Tibial nerve (tissue), 4 donors: ENCODE measurements around the gene CEACAM19. TPM values are rescaled to one million over a fixed set of nuclear protein-coding genes. Genes with fewer than 3 reads are reported as not detected.
A peak's percentile ranks its signal among the peaks of the same experiment; 100 is the strongest.
"Not testable (repeated sequence)": the region's sequence is repeated elsewhere in the genome, so short reads cannot be mapped to it uniquely, and the experiment has no call there.

Experiments used
- DNase-seq, 2 donors: peaks; one replicate each; pipeline ENCODE4 v3.0.0-alpha.2; 2019; ENCODE audit warnings: low spot score in 2 of 2
- H3K27ac ChIP-seq, 4 donors: fragments of 200-600 bp; sonication (generic) in 3 of 4; one replicate each; pipeline ENCODE4 v1.5.1; 2017 to 2019; ENCODE audit warnings: mild to moderate bottlenecking in 1 of 4
- H3K27me3 ChIP-seq, 2 donors: fragments of 200-600 bp; sonication (generic) in 1 of 2; one replicate each; pipeline versions ENCODE4 v1.5.1 to v1.6.0; 2017 to 2019
- H3K36me3 ChIP-seq, 3 donors: fragments of 200-600 bp; sonication (generic); one replicate each; pipeline ENCODE4 v1.5.1; 2018 to 2019
- H3K4me1 ChIP-seq, 4 donors: fragments of 200-600 bp; sonication (generic) in 3 of 4; one replicate each; pipeline ENCODE4 v1.5.1; 2017 to 2019
- H3K4me3 ChIP-seq, 4 donors: fragments of 200-600 bp; sonication (generic) in 3 of 4; one replicate each; pipeline ENCODE4 v1.5.1; 2017 to 2019; ENCODE audit warnings: mild to moderate bottlenecking in 1 of 4, moderate library complexity in 1 of 4
- H3K9me3 ChIP-seq, 4 donors: fragments of 200-600 bp; sonication (generic) in 3 of 4; one replicate each; pipeline ENCODE4 v1.5.1; 2017 to 2019
- EP300 ChIP-seq, 2 donors: sonication (generic); formaldehyde crosslinking; IDR thresholded peaks; one replicate each; pipeline ENCODE4 v1.6.1; 2017; ENCODE audit warnings: antibody characterized with exemption in 2 of 2, mild to moderate bottlenecking in 1 of 2
- POLR2A ChIP-seq, 2 donors: fragments of 450-650 bp; IDR thresholded peaks; one replicate each; pipeline ENCODE4 v1.6.1; 2017; ENCODE audit warnings: antibody characterized with exemption in 2 of 2, mild to moderate bottlenecking in 2 of 2, moderate library complexity in 2 of 2
- WGBS, 2 donors: methylation state at CpG; one replicate each; pipeline ENCODE4 v1.1.5; 2018; 5-methylcytosine and 5-hydroxymethylcytosine counted together
- total RNA-seq, 4 donors: library from RNA; depleted of rRNA; stranded (reverse); fragments of >200 nt; gene quantifications; one replicate each; pipeline ENCODE4 v1.1.0, GENCODE V29; 2016
- TF ChIP-seq, protein P1 (sequence below), 5 experiments: fragments of 200-600 bp in 3 of 5; fragments of 450-650 bp in 2 of 5; sonication (generic) in 3 of 5; IDR thresholded peaks; one replicate each; pipeline ENCODE4 v1.5.1; 2016 to 2019; ENCODE audit warnings: antibody characterized with exemption in 5 of 5, mild to moderate bottlenecking in 3 of 5, moderate library complexity in 2 of 5

Gene CEACAM19
- total RNA-seq, 4 donors from 2014 or later, result 10.9 to 38.7 (median 15.4) TPM

DNA sequence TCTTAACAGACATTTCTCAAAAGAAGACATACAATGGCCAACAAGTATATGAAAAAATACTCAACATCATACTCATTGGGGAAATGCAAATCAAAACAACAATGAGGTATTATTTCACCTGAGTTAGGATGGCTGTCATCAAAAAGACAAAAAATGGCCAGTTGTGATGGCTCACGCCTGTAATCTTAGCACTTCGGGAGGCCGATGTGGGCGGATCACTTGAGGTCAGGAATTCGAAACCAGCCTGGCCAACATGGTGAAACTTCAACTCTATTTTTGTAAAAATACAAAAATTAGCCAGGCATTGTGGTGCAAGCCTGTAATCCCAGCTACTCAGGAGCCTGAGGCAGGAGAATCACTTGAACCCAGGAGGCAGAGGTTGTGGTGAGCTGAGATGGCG lies 49.7 kb downstream of the CEACAM19 start:
- 53 to 59% methylated on average over 6 of the region's 6 CpGs for WGBS, 2 donors
- no peaks in the 10 kb centered on the region for H3K36me3 ChIP-seq
- H3K27ac ChIP-seq, result no peak overlapping the region
- TF ChIP-seq POLR2A (IDR thresholded peaks at IDR 0.05) (no peak), EP300 (IDR thresholded peaks at IDR 0.05) (no peak)
- TF ChIP-seq, protein P1, sequence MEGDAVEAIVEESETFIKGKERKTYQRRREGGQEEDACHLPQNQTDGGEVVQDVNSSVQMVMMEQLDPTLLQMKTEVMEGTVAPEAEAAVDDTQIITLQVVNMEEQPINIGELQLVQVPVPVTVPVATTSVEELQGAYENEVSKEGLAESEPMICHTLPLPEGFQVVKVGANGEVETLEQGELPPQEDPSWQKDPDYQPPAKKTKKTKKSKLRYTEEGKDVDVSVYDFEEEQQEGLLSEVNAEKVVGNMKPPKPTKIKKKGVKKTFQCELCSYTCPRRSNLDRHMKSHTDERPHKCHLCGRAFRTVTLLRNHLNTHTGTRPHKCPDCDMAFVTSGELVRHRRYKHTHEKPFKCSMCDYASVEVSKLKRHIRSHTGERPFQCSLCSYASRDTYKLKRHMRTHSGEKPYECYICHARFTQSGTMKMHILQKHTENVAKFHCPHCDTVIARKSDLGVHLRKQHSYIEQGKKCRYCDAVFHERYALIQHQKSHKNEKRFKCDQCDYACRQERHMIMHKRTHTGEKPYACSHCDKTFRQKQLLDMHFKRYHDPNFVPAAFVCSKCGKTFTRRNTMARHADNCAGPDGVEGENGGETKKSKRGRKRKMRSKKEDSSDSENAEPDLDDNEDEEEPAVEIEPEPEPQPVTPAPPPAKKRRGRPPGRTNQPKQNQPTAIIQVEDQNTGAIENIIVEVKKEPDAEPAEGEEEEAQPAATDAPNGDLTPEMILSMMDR (IDR thresholded peaks at IDR 0.05), result no peak
- no peaks in the 10 kb centered on the region for H3K27me3 ChIP-seq
- DNase-seq, result no peak
- H3K4me3 ChIP-seq, result no peak overlapping the region
- H3K4me1 ChIP-seq, result peaks cover 0 to 66% (median 30%) of the 10 kb centered on the region in 4 donors
- no peaks in the 10 kb centered on the region for H3K9me3 ChIP-seq

DNA sequence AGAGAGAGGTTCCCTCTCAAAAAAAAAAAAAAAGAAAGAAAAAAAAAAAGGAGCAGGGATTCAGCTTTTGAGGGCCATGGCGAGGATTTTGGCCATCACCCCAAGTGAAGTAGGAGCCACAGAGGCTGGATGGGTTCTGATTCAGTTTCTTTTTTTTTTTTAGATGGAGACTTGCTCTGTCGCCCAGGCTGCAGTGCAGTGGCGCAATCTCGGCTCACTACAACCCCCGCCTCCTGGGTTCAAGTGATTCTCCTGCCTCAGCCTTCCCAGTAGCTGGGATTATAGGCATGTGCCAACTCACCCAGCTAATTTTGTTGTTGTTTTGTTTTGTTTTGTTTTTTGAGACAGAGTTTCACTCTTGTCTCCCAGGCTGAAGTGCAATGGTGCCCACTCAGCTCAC lies 50.1 kb downstream of the CEACAM19 start:
- not testable (repeated sequence) for H3K36me3 ChIP-seq, DNase-seq, H3K27ac ChIP-seq, H3K4me3 ChIP-seq, H3K9me3 ChIP-seq, H3K27me3 ChIP-seq
- H3K4me1 ChIP-seq, result peaks cover 0 to 66% (median 30%) of the 10 kb centered on the region in 4 donors
- WGBS, 2 donors, result 73 to 77% methylated on average over 5 of the region's 5 CpGs

DNA sequence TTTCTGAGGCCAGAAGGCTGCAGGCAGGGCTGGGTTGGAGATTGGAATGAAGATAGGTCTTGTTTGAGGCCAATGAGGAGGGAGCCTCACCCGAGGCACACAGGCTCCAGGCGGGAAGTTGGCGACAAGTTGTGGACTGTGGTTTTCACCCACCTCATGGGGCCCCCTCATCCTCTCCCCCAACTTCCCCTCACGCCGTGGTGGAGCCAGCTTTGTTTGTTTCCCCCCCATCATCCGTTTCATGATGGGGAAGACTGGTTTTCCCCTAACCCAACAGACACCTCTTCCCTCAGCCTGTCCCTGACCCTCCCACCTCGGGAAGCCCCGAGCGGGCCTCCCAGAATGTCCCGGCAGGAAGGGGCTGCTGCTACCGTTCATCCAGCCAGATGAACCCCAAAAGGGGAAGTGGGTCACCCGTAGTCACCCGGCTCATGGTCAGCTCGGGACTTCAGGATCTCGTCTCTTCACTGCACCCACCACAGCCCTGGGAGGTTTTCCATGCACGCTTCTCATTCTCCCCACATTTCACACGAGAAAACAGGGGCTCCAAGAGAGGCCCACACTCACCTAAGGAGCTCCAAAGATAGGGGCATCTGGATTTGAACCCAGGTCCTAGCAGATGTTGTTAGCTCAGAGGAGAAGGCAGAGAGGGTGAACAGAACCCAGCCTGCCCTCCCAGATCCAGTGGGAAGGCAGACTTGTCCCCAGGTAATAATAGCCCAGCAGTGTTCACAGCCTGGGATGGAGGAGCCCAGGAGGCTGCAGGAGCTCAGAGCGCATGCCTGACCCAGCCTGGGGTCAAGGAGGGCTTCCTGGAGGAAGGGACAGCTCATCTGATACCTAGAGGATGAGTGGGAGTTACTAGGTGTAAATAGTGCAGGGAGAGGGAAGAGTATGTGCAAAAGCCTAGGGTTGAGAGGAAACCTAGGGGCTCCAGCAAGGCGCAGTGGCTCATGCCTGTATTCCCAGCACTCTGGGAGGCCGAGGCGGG lies 51.1 kb downstream of the CEACAM19 start:
- DNase-seq, result no peak
- no peaks in the 10 kb centered on the region for H3K9me3 ChIP-seq
- TF ChIP-seq EP300 (IDR thresholded peaks at IDR 0.05), result no peak
- TF ChIP-seq, protein P1 (IDR thresholded peaks at IDR 0.05), result no peak
- TF ChIP-seq POLR2A (IDR thresholded peaks at IDR 0.05), result no peak
- WGBS, 2 donors, result 49 to 51% methylated on average over 21 of the region's 21 CpGs
- peaks cover 0 to 66% (median 30%) of the 10 kb centered on the region in 4 donors for H3K4me1 ChIP-seq
- no peaks in the 10 kb centered on the region for H3K36me3 ChIP-seq
- H3K27ac ChIP-seq, result peak overlapping the region in 2 of 4 donors; percentile 7 to 44
- no peak overlapping the region for H3K4me3 ChIP-seq
- no peaks in the 10 kb centered on the region for H3K27me3 ChIP-seq

DNA sequence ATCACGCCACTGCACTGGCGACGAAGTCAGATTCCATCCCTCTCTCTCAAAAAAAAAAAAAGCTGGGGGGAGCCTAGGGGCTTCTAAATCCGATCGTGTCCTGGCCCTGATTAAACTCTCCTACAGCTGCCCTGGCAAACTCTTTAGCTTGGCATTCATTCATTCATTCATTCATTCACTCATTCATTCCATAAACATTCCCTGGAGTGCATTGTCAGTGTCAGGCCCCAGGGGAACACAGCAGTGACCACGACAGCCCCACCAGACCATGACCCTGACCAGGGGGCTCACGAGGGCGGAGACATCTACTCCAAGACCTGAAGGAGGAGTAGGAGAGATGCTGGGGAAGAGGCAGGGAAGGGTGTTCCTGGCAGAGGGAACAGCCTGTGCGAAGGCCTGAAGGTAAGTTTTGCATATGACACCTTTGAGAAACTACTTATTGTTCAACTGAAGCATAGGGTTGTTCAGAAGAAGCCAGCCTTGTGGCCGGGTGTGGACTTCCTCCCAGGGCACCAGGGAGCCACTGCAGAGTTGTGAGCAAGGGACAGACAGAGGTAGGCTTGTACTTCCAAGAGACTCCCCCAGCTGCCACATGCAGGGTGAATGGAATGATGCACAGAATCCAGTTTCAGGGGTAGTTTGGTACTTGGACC lies 52.1 kb downstream of the CEACAM19 start:
- WGBS, 2 donors, result 59 to 66% methylated on average over 10 of the region's 10 CpGs

DNA sequence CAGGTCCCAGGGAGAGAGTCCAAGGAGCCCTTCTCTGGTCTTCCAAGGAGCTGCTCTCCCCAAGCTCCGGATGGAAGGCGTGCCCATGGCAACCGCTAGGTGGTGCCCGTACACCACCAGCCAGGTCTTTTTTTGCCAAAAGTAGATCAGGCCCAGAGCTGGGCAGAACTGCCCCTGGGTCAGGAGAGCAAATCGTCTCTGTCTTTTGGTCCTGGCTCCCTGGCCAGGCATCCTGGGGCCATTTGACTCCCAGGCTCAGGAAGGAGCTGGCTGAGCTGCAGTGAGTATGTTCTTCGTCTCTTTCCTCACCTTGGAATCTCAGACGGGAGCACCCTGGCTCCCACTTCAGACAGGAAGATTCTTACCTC lies 52.7 kb downstream of the CEACAM19 start:
- H3K9me3 ChIP-seq, result no peaks in the 10 kb centered on the region
- DNase-seq, result peak; percentile 62 to 80
- no peaks in the 10 kb centered on the region for H3K36me3 ChIP-seq
- peak overlapping the region in 1 of 4 donors; percentile 0 for H3K4me3 ChIP-seq
- TF ChIP-seq EP300 (IDR thresholded peaks at IDR 0.05) (peak; percentile 22 to 65), POLR2A (IDR thresholded peaks at IDR 0.05) (no peak)
- TF ChIP-seq, protein P1 (IDR thresholded peaks at IDR 0.05), result peak; percentile 95 to 99 (median 97)
- WGBS, 2 donors, result 18 to 20% methylated on average over 7 of the region's 7 CpGs
- H3K27me3 ChIP-seq, result no peaks in the 10 kb centered on the region
- H3K27ac ChIP-seq, result peak overlapping the region in 2 of 4 donors; percentile 39 to 53
- peaks cover 0 to 54% (median 25%) of the 10 kb centered on the region in 4 donors for H3K4me1 ChIP-seq

More for the DNA sequence above, 52.1 kb downstream of the CEACAM19 start:
- DNase-seq, result no peak
- Histone ChIP-seq H3K27ac (no peak overlapping the region), H3K4me3 (peak overlapping the region in 1 of 4 donors; percentile 0), H3K4me1 (peaks cover 0 to 59% (median 28%) of the 10 kb centered on the region in 4 donors), H3K9me3 (no peaks in the 10 kb centered on the region), H3K36me3 (no peaks in the 10 kb centered on the region), H3K27me3 (no peaks in the 10 kb centered on the region)
- no peak for TF ChIP-seq EP300 (IDR thresholded peaks at IDR 0.05)

DNA sequence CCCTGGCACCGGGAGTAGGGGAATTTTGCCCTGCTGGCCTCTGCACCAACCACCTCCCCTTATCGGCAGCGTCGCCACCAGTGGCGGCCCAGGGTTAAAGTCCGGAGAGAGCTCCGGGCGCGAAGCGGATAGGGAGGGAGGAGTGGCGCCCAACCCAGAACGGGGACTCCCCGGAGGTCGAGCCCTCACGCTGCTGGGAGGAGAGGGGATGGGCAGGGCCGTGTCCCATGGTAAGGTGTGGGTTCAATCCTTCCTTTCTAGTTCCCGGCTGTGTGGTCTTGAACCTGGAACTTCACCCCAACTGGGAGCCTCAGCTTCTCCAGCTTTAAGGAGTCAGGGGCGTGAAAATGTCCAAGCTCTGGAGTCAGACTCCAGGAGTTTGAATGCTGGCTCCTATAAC lies 54.0 kb downstream of the CEACAM19 start:
- DNase-seq, result no peak
- H3K4me1 ChIP-seq, result peaks cover 0 to 47% (median 19%) of the 10 kb centered on the region in 4 donors
- WGBS, 2 donors, result 6 to 9% methylated on average over 18 of the region's 18 CpGs
- H3K9me3 ChIP-seq, result no peaks in the 10 kb centered on the region
- H3K36me3 ChIP-seq, result no peaks in the 10 kb centered on the region
- peak overlapping the region in 2 of 4 donors; percentile 16 to 25 for H3K27ac ChIP-seq
- H3K27me3 ChIP-seq, result no peaks in the 10 kb centered on the region
- TF ChIP-seq, protein P1 (IDR thresholded peaks at IDR 0.05), result no peak
- TF ChIP-seq EP300 (IDR thresholded peaks at IDR 0.05), result no peak
- no peak for TF ChIP-seq POLR2A (IDR thresholded peaks at IDR 0.05)
- H3K4me3 ChIP-seq, result no peak overlapping the region
